SJCRH30 (cell line): ENCODE data around the gene HELLS. TPM values are rescaled to one million over a fixed set of nuclear protein-coding genes. Genes with fewer than 3 reads are reported as not detected.
A peak's percentile ranks its signal among the peaks of the same experiment; 100 is the strongest.
"Not testable (repeated sequence)": the region's sequence is repeated elsewhere in the genome, so short reads cannot be mapped to it uniquely, and the experiment has no call there.

Source experiments
- DNase-seq, 2 experiments: peaks; one replicate each; pipeline ENCODE4 v3.0.0-alpha.2; 2015 to 2020
- H3K27ac ChIP-seq: fragments of 250-450 bp; sonication (Bioruptor Pico); 2 replicates; pipeline ENCODE4 v1.5.1; 2020; ENCODE audit warnings: mild to moderate bottlenecking, moderate library complexity
- H3K27me3 ChIP-seq: fragments of 250-450 bp; sonication (Bioruptor Pico); 2 replicates; pipeline ENCODE4 v1.5.1; 2020; ENCODE audit warnings: mild to moderate bottlenecking, moderate library complexity
- H3K36me3 ChIP-seq: fragments of 250-450 bp; sonication (Bioruptor Pico); 2 replicates; pipeline ENCODE4 v1.5.1; 2020; ENCODE audit warnings: mild to moderate bottlenecking, moderate library complexity
- H3K4me1 ChIP-seq: fragments of 250-450 bp; sonication (Bioruptor Pico); 2 replicates; pipeline ENCODE4 v1.5.1; 2020; ENCODE audit warnings: mild to moderate bottlenecking, moderate library complexity
- H3K4me3 ChIP-seq: fragments of 250-450 bp; sonication (Bioruptor Pico); 2 replicates; pipeline ENCODE4 v1.5.1; 2020; ENCODE audit warnings: mild to moderate bottlenecking, moderate library complexity
- H3K9me3 ChIP-seq: fragments of 250-450 bp; sonication (Bioruptor Pico); replicated peaks from 2 replicates; pipeline ENCODE4 v1.5.1; 2020; ENCODE audit warnings: mild to moderate bottlenecking, moderate library complexity
- total RNA-seq: library from RNA; depleted of rRNA; stranded (reverse); fragments of >200 nt; shearing (Covaris generic); gene quantifications from 2 replicates; pipeline ENCODE4 v1.2.3, GENCODE V29; 2014; rRNA removed

The HELLS gene
- total RNA-seq, result 93.6 and 114 TPM in 2 replicates

GRCh38 chr10:94545391-94546048 is at the start of gene HELLS:
HELLS (plus strand) TSS chr10:94545788; CDS start chr10:94545922, 134 bp downstream.
- peak within 1 kb of the TSS; percentile 97 for H3K4me3 ChIP-seq
- H3K4me1 ChIP-seq, result no peaks in the 10 kb centered on the region
- no peaks in the 10 kb centered on the region for H3K27me3 ChIP-seq
- no peaks in the 10 kb centered on the region for H3K9me3 ChIP-seq
- H3K36me3 ChIP-seq, result peaks cover 20% of the 10 kb centered on the region
- peak; percentile 77 to 87 for DNase-seq
- H3K27ac ChIP-seq, result peak within 1 kb of the TSS; percentile 91

GRCh38 chr10:94496010-94496409 is 49.6 kb upstream of the HELLS start:
- Histone ChIP-seq H3K4me3 (no peak overlapping the region), H3K36me3 (no peaks in the 10 kb centered on the region), H3K27me3 (no peaks in the 10 kb centered on the region), H3K4me1 (no peaks in the 10 kb centered on the region), H3K27ac (no peak overlapping the region), H3K9me3 (no peaks in the 10 kb centered on the region)
- no peak for DNase-seq

- no peak for DNase-seq
Observed at GRCh38 chr10:94496646-94497045, 48.9 kb upstream of the HELLS start.

GRCh38 chr10:94500063-94500462 is 45.5 kb upstream of the HELLS start:
- Histone ChIP-seq H3K4me1 (no peaks in the 10 kb centered on the region), H3K9me3 (no peaks in the 10 kb centered on the region), H3K4me3 (no peak overlapping the region), H3K36me3 (no peaks in the 10 kb centered on the region), H3K27me3 (no peaks in the 10 kb centered on the region), H3K27ac (no peak overlapping the region)
- peak; percentile 2 to 24 for DNase-seq

More at GRCh38 chr10:94496646-94497045, 48.9 kb upstream of the HELLS start:
- Histone ChIP-seq H3K27ac (no peak overlapping the region), H3K9me3 (no peaks in the 10 kb centered on the region), H3K4me1 (no peaks in the 10 kb centered on the region), H3K36me3 (no peaks in the 10 kb centered on the region), H3K27me3 (no peaks in the 10 kb centered on the region), H3K4me3 (no peak overlapping the region)

- no peak for DNase-seq
- Histone ChIP-seq H3K36me3 (no peaks in the 10 kb centered on the region), H3K9me3 (no peaks in the 10 kb centered on the region), H3K27me3 (no peaks in the 10 kb centered on the region), H3K4me3 (no peak overlapping the region), H3K4me1 (no peaks in the 10 kb centered on the region), H3K27ac (no peak overlapping the region)
Observed at GRCh38 chr10:94521276-94522250, 24.0 kb upstream of the HELLS start.

- Histone ChIP-seq H3K27ac (no peak overlapping the region), H3K4me3 (no peak overlapping the region), H3K27me3 (no peaks in the 10 kb centered on the region), H3K9me3 (no peaks in the 10 kb centered on the region), H3K4me1 (no peaks in the 10 kb centered on the region), H3K36me3 (no peaks in the 10 kb centered on the region)
- DNase-seq, result no peak
Observed at GRCh38 chr10:94524146-94524545, 21.4 kb upstream of the HELLS start.

- H3K27me3 ChIP-seq, result no peaks in the 10 kb centered on the region
- no peaks in the 10 kb centered on the region for H3K36me3 ChIP-seq
- no peak overlapping the region for H3K27ac ChIP-seq
- no peaks in the 10 kb centered on the region for H3K4me1 ChIP-seq
- DNase-seq, result no peak
- H3K9me3 ChIP-seq, result no peaks in the 10 kb centered on the region
- H3K4me3 ChIP-seq, result no peak overlapping the region
Observed at GRCh38 chr10:94524711-94525110, 20.9 kb upstream of the HELLS start.

GRCh38 chr10:94531550-94531949 is 14.0 kb upstream of the HELLS start:
- not testable (repeated sequence) for DNase-seq, H3K4me3 ChIP-seq, H3K36me3 ChIP-seq, H3K27ac ChIP-seq, H3K4me1 ChIP-seq, H3K9me3 ChIP-seq, H3K27me3 ChIP-seq

- no peak for DNase-seq
- Histone ChIP-seq H3K36me3 (peaks cover 5% of the 10 kb centered on the region; the same call in 1 of the 2 replicates), H3K27me3 (no peaks in the 10 kb centered on the region), H3K9me3 (no peaks in the 10 kb centered on the region), H3K27ac (no peak overlapping the region), H3K4me1 (no peaks in the 10 kb centered on the region), H3K4me3 (no peak overlapping the region)
Observed at GRCh38 chr10:94533027-94533426, 12.6 kb upstream of the HELLS start.

GRCh38 chr10:94542282-94542681 is 3.3 kb upstream of the HELLS start:
- H3K4me3 ChIP-seq, H3K4me1 ChIP-seq, H3K36me3 ChIP-seq, H3K27me3 ChIP-seq, H3K27ac ChIP-seq, DNase-seq, H3K9me3 ChIP-seq: not testable (repeated sequence)

- DNase-seq, result peak; percentile 19 to 45
- Histone ChIP-seq H3K27me3 (no peaks in the 10 kb centered on the region), H3K4me3 (peak overlapping the region; percentile 97), H3K9me3 (no peaks in the 10 kb centered on the region), H3K27ac (peak overlapping the region; percentile 91), H3K4me1 (no peaks in the 10 kb centered on the region), H3K36me3 (peaks cover 21% of the 10 kb centered on the region)
Observed at GRCh38 chr10:94546049-94546900, 687 bp downstream of the HELLS start.

GRCh38 chr10:94546901-94547185 is 1.3 kb downstream of the HELLS start:
- H3K4me3 ChIP-seq, result peak overlapping the region; percentile 97
- H3K27ac ChIP-seq, result no peak overlapping the region
- peak in 1 of 2 experiments; percentile 12 for DNase-seq

GRCh38 chr10:94549221-94549620 is 3.6 kb downstream of the HELLS start:
- Histone ChIP-seq H3K27ac (no peak overlapping the region), H3K9me3 (no peaks in the 10 kb centered on the region), H3K27me3 (no peaks in the 10 kb centered on the region), H3K4me1 (no peaks in the 10 kb centered on the region), H3K4me3 (no peak overlapping the region), H3K36me3 (peaks cover 30% of the 10 kb centered on the region)
- DNase-seq, result no peak

More at GRCh38 chr10:94546901-94547185, 1.3 kb downstream of the HELLS start:
- Histone ChIP-seq H3K9me3 (no peaks in the 10 kb centered on the region), H3K27me3 (no peaks in the 10 kb centered on the region), H3K36me3 (peaks cover 22% of the 10 kb centered on the region), H3K4me1 (no peaks in the 10 kb centered on the region)

GRCh38 chr10:94567714-94568307 is 22.2 kb downstream of the HELLS start:
- not testable (repeated sequence) for DNase-seq, H3K4me3 ChIP-seq, H3K4me1 ChIP-seq, H3K9me3 ChIP-seq, H3K27ac ChIP-seq, H3K27me3 ChIP-seq
- peaks cover 23% of the 10 kb centered on the region for H3K36me3 ChIP-seq
